ENCODE results near the gene ALDOA.

Gene ALDOA

DNA sequence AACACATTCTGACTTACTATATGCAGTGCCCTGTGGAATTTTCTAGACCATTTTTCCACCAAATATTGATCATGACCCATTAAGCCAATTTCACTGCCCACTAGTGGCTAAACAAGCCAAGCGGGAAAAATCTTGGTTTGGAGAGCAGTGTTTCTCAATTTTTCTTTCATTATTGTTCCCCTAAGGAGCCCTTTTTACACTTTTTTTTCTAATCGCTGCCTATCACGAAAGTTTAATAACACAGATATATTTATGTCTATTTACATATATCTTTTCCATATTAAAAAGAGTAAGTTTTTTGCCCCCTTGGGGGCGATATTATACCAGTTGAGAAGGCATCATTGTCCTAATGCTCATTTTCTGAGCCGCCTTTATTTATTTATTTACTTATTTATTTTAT, 23.7 kb upstream of the ALDOA start:
- DNase-seq (ENCODE audit: low spot score) = no peak

DNA sequence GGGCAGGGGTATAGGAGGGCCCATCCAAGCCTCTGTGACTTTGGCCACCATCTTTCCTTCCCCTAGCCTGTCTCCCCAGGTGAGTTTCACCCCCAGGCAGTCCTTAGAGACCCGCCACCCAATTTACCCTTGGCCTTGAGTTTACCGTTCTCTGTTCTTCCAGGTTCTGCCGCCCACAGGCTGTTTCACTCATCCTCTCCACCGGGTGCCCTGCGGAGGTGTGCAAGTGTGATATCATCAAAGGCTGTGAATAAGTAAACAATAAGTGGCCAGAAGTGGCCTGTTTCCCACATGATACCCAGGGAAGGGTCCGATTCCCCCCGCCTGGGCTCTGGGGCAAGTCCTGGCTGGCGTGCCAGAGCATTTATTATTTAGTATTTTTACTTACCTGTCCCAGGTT, 19.4 kb upstream of the ALDOA start:
- DNase-seq (ENCODE audit: low spot score) = no peak

DNA sequence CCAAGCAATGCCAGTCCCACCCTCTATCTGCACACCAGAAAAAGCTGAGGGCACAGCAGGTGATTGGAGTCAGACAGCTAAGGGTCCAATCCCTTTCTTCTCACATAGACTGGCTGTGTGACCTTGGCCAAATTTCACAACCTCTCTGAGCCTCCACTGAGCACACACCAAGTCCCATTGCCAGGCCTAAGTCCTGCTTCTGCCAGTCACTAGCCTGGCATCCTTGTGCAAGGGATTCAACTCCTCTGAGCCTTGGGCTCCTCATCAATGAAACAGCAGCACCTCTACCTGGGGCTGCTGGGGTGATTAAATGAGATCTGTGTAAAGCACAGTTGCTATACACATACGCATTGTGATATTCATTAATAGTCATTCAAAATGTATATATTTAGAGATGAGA, 19.0 kb upstream of the ALDOA start:
- no peak for DNase-seq (ENCODE audit: low spot score)

DNA sequence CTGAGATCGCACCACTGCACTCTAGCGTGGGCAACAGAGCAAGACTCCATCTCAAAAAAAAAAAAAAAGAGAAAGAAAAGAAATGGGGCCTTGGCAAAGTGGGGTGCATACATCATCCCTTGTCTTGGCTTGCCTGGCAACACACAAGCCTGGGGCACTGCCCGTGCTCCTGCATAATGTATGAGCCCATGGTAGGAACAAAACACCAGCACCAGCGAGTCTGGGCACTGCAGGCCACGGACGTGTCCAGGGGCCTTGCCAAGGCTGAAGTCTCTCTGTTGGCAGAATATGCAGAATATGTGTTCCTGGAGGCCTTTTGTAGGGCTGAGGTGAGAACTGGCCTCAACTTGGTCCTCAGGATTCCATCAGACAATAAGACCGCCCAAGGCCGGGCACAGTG, 15.7 kb upstream of the ALDOA start:
- DNase-seq (ENCODE audit: low spot score) = no peak

DNA sequence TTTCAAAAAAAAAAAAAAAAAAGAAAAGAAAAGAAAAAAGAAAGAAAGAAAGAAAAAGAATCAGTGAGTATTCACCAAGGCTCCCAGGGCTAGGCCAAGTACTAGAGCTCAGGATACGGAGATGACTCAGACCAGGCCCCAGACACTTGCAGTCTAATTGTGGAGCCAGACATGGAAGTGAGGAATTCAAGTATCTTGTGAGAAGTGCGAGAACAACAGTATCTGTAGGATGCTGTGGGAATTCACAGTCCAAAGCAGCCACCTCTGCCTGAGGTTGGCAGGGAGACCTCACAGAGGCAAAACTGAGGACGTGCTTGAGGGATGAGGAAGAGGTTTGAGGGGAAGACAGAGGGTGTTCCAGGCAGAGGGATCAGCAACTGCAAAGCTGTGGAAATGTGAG, 14.0 kb upstream of the ALDOA start:
- peak; percentile 80 for DNase-seq (ENCODE audit: low spot score)

DNA sequence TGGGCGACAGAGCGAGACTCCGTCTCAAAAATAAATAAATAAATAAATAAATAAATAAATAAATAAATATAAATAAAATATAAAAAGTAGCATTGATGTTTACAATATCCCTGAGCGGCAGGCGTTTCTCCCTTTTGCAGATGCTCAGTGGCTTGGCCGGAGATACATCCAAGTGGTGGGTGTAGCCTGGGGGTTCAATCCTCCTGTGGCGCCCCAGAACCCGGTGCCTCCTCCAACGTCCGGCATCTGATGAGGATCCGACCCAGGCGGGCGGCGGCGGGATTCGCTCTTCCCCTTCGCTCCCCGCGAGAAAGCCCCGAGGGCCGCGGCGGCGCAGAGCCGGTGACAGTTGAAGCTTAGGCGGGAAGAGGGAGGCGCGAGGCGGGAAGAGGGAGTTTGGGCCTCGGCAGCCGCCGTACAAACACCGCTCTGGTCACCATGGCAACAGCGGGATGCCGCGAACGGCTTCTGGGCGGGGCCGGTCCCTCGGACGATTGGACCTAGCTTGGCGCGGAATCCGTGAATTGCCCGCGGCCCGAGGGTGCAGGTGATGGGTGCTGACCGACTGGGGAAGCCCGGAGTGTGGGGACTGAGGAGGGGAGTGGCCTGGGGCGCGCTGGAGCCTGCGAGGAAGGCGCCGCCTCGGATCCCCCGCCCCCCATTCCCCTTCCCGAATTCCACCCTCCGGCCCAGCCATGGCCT, 12.7 kb upstream of the ALDOA start:
- peak; percentile 97 for DNase-seq (ENCODE audit: low spot score)

DNA sequence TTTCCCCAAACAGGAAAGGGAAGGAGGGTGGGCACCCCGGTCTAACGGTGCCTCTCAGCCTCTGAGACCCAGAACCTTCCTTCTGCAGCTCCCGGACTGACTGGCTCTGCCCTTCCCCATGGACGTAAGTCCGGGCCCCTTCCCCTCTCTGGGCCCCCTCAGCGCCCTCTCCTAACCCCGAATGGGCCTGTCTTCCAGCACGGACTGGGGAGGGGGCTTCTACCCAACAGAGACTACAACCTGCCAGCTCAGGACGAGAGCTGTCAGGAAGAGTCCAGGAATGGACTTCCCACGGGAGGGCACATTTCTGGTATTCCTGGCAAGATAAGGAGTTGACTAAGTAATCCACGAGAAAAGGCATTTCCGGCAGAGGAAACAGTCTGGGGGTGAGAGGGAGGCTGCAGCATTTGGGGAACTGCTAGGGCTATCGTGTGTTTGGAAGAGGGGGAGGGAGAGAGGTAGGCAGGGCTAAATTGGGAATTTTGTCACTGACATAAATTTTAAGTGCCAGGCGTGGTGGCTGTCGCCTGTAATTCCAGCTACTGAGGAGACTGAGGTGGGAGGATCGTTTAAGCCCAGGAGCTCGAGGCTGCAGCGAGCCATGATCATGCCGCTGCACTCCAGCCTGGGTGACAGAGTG, 12.1 kb upstream of the ALDOA start:
- DNase-seq (ENCODE audit: low spot score) = peak; percentile 86

DNA sequence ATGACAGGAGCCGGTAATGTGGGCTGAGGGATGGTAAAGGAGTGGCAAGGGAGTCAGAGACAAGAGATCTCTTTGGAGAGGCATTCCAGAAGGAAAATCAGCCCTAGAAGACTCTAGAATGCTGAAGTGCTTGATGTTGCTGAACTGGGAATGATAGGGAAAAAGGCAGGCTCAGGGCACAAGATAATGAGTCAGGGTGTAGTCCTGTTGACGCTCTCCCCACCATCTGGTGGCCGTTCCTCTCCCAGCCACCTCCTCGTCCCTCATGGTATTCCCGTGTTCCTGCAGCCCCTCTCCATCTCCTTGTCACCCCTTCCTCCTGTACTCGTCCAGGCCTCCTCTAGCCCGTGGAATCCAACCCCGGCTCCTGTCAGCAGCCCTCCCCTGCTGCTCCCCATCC, 11.1 kb upstream of the ALDOA start:
- no peak for DNase-seq (ENCODE audit: low spot score)

DNA sequence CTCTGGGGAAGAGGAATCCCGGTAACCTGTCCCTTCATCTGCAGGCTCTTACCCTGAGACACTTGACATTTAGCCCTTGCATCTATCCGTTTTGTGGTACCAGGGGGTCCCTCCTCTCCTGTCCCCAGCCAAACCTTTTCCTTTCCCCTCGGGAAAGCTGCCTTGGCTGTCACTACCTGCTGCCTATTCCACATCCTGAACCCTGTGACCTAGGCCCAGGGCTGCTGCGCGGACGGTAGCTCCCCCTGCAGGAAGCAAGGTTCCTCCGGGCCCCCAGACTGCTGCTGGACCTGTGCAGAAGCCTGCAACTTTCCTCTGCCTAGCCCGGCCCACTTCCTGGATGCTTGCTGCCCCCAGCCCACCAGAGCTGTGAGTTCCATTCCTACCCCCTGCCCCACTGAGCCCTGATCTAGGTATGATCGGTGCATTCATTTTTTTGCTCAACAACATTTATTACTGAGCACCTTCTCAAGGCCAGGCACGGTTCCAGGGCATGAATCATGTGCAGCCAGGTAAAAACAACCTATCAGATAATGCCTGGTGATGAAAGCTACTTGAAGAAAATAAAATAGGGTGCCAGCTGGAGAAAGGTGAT, 10.5 kb upstream of the ALDOA start:
- DNase-seq (ENCODE audit: low spot score) = no peak

DNA sequence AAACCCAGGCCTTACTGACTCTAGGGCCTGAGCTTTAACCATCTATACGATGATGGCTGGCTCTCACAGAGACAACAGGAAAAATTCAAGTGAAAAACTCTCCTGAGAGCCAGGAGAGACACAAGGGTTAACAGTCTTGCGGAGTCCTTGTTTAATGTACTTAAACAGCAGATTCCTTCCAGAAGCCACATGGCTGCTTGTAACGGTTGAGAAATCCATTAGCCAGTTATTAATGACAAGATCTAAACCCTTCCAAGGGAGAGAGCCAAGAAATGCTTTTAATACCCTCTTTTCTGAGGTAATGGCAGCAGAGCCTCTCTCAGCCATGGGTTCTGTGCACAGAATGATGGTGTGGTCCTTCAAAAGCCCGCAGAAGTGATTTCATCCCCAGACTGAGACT, 5.2 kb upstream of the ALDOA start:
- no peak for DNase-seq (ENCODE audit: low spot score)

DNA sequence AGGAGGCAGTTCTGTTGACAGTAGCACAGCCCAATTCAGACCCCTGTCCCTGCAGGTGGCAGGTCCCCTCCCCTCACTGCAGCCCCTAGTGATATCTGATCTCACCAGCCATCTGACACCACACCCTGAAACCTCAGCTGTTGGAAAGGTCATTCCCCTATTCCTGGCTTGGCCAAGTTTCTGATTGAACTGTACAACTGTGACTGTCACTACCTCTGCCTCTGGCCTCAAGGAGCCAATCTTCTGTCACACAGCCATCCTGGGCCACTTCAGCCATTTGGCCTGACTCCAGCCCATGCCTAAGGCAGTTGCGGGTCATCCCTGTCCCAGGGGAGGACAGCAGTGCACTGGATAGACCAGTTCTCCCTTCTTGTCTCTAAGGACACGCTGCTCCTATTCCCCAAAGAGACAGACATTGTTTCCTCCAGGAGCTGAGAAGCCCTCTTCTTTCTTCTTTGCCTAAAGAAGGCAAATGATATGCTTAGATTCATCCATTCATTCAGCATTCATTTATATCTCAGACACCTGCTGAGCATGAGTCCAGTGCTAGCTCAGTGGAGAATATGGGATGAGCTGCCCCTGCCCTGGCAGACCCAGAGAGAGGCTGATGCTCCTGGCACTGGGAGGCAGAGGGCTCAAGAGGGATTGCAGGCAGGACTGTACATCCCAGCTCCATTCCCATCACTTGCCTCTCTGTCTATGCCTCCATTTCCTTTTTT, 4.6 kb upstream of the ALDOA start:
- DNase-seq (ENCODE audit: low spot score) = no peak

DNA sequence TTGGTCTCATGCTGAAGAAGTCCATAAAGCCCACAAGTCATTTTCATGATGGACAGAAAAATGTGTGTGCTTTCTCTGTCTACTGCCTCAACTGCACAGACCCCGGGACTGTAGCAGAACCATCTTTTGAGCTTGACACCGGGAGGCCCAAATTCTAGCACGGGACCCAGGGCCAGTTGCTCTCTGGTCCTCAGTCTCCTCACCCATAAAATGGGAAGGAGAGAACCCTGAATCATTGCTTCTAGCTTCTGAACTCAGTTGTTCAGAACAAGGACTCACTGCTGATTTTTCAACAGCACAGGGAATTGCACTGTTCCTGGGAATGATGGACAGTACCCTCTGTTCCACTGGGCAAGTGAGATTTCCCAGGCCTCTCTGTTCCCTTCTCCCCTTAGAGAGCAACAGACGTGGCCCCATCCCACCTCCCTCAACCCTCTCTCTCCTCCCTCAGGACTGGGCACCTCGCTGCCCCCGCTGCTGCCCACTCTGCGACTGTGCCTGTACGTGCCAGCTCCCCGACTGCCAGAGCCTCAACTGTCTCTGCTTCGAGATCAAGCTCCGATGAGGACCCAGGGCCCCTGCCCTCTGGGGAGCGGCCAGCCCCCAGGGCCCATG, 2.2 kb upstream of the ALDOA start:
- no peak for DNase-seq (ENCODE audit: low spot score)

DNA sequence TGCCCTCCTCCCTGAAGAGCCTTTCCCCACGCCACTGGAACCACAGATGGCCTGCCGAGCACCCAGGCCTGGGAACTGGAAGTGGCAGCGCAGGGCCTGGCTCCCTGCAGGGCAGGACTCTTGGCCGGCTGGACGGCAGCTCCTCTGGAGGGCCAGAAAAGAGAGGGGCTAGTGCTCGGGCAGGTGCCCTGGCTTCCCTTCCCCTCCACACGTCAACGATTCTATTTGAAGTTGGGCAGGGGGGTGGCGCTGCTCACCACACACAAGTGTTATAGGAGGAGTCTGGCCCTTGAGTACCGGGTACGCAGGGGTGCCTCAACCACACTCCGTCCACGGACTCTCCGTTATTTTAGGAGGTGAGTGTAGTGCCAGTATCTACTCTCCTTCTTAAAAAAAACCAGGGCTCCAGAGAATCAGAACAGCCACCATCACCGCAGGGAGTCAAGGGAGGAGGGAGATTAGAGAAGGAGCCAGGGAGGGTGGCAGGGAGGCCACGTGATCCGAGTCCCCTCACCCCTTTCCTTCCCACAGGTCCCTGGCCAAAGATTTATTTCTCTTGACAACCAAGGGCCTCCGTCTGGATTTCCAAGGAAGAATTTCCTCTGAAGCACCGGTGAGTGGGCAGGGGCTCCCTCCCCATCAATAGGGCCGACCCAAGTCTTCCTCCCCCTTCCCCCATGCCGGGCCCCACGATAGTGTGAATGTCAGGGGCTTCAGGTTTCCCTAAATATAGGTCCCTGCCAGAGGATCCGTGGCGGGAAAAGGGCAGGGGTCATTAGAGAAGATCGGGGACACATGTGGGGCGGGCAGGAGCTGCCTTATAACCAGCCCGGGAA, 1.4 kb upstream of the ALDOA start:
- no peak for DNase-seq (ENCODE audit: low spot score)

DNA sequence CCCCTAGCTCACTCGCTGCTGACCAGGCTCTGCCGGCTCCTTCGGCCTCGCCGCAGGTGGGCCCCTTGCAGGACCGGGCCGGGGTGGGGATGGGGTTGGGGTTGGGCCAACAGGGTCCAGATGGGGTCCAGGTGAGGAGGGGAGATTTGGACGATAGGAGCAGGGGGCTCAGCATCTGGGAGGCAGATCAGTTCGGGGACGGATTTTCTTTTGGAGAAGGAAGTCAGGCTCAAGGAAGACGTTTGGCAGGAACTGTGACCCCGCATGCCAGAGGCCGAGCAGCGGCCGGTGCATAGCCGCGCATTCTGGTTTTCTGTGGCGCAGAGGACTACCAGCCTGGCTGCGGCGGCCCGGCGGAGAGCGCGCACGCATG, 845 bp upstream of the ALDOA start:
- DNase-seq (ENCODE audit: low spot score) = no peak

DNA sequence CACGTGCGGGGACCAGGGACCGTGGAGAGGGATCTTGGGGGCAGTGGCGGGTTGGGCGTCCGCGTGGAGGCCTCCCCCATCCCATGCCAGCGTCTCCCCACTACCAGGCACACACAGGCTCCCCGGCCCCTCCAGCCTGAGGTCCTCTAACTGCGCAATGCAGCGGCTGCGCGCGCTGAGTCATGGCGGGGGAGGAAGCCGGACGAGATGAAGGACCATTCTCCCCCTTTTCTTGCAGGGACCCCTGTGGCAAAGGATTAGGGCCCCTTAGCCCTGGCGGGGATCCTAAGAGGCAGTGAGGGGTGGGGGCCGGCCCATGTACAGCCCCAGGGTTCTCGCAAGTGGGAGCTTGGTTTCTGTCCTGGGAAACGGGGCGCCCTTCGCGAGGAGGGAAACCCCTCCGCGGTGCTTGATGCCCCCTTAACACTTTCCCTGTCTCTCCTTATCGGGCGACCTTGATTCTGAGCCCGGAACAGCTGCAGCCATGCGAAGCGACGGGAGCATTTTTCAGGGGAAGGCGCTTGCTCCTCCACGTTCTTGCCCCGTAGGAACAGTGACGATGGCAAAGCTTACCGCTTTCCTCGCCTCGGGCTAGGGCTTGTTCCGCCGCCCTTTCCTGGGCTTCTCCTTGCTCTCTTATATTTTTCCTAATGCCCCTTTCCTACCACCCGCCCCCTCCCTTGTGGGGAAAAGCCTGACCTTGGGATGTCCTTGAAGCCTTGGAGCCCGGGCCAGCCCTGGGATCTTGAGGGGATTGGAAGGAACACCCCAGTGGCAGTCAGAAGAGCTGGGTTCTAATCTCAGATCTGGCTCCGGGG, 592 bp downstream of the ALDOA start:
- DNase-seq (ENCODE audit: low spot score) = peak; percentile 79

DNA sequence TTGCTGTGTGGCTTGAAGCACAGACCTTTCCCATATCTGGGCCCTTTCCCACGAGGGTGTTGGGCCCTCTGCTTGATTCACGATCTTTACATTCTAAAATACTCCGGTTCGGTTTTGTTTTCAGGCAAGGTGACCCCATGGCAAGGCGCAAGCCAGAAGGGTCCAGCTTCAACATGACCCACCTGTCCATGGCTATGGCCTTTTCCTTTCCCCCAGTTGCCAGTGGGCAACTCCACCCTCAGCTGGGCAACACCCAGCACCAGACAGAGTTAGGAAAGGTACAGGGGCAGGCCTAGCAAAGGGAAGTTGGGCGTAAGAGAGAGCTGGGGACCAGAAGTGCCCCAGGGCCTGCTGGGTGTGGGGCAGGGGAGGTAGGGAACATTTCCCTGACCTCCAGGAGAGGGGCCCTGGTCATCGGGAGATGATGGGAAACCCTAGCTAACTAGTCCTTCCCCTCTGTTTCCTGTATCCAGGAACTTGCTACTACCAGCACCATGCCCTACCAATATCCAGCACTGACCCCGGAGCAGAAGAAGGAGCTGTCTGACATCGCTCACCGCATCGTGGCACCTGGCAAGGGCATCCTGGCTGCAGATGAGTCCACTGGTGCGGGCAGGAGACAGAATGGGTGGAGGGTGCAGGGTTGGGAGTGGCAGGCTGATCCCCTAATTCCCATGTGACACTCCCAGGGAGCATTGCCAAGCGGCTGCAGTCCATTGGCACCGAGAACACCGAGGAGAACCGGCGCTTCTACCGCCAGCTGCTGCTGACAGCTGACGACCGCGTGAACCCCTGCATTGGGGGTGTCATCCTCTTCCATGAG, 1.4 kb downstream of the ALDOA start:
- DNase-seq (ENCODE audit: low spot score) = no peak

DNA sequence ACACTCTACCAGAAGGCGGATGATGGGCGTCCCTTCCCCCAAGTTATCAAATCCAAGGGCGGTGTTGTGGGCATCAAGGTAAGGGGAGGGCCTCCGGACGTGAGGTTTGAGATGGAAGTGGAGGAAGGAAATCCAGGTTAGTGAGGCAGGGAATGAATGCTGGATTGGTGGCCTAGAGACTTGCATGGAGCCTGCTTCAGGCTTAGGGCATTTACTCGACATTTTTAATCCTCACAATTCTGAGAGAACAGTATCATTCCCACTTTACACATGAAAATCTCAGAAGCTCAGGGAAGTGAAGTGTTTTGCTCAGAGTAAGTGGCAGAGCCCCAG, 2.0 kb downstream of the ALDOA start:
- DNase-seq (ENCODE audit: low spot score) = no peak

DNA sequence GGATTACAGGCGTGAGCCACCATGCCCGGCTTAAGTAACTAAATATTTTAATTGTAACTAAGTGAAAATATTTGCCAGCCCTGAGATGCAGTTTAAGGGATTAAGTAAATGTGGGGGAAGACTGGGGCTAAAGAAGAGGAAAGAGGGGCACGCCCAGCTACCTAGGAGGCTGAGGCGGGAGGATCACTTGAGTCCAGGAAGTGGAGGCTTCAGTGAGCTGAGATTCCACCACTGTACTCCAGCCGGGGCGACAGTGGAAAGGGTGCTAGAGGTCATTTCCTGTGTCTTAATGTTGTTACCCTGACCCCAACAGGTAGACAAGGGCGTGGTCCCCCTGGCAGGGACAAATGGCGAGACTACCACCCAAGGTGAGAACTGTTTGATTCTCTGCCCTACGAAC, 2.8 kb downstream of the ALDOA start:
- DNase-seq (ENCODE audit: low spot score) = no peak

DNA sequence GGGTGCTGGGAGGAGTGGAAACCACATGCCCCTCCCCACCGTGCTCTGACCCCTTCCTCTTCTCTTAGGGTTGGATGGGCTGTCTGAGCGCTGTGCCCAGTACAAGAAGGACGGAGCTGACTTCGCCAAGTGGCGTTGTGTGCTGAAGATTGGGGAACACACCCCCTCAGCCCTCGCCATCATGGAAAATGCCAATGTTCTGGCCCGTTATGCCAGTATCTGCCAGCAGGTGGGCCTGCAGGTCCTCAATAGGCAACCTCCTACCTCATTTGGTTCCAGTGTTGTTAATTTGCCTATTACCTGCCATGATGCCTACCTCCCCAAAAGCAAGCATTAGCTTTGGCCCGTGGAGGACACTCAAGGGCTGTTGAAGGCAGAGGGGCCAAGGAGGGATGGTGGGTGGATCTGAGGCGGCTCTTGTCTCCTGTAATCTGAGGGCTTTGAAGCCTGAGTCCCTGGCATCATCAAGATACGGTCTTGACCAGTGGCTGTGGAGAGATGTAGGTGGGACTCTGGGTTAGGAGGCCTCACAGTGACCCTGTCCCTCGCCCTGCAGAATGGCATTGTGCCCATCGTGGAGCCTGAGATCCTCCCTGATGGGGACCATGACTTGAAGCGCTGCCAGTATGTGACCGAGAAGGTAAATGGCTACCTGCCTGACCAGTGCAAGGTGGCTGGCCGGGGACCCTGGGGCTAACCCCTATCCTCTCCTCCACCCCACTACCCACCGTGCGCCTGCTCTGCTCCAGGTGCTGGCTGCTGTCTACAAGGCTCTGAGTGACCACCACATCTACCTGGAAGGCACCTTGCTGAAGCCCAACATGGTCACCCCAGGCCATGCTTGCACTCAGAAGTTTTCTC, 3.4 kb downstream of the ALDOA start:
- no peak for DNase-seq (ENCODE audit: low spot score)
